Pancreas (tissue), 10 donors: Measurements from ENCODE around the gene ZSWIM8. TPM values are rescaled to one million over a fixed set of nuclear protein-coding genes. Genes with fewer than 3 reads are reported as not detected.

Experiments used
- ATAC-seq, 4 donors: fragments of 200-7000 bp; cut with Tn5 transposase; one replicate each; pipeline versions ENCODE4 v1.8.0 to v1.9.1; 2020; ENCODE audit warnings: mild to moderate bottlenecking in 4 of 4, moderate library complexity in 4 of 4
- DNase-seq, 6 donors: peaks; one replicate each; pipeline ENCODE4 v3.0.0-alpha.2; 2020
- FAIRE-seq: peaks from 2 replicates; lab custom pipeline; 2012; peaks lifted over from hg19 to GRCh38; lab: Jason Lieb, UNC
- H3K27ac ChIP-seq, 4 donors: fragments of 200-600 bp; sonication (generic); 1 replicate in 3 of 4; 2 replicates in 1 of 4; pipeline versions ENCODE4 v1.5.0 to v1.8.0; 2020
- H3K27me3 ChIP-seq, 4 donors: fragments of 200-600 bp; one replicate each; pipeline ENCODE4 v1.8.0; 2021
- H3K36me3 ChIP-seq, 3 donors: fragments of 200-600 bp; sonication (generic) in 1 of 3; one replicate each; pipeline versions ENCODE4 v1.5.0 to v1.8.0; 2020 to 2021
- H3K4me1 ChIP-seq, 3 donors: fragments of 200-600 bp; one replicate each; pipeline ENCODE4 v1.8.0; 2021
- H3K4me3 ChIP-seq, 4 donors: fragments of 200-600 bp; sonication (generic) in 2 of 4; one replicate each; pipeline versions ENCODE4 v1.5.0 to v1.8.0; 2020 to 2021
- H3K9me3 ChIP-seq, 4 donors: fragments of 200-600 bp; one replicate each; pipeline ENCODE4 v1.8.0; 2021
- WGBS, 2 donors: extraction: QIAGEN DNeasy Blood & Tissue Kit; methylation state at CpG; one replicate each; pipeline ENCODE4 v1.1.7; 2013; 5-methylcytosine and 5-hydroxymethylcytosine counted together
- intact Hi-C, 3 donors: fragments of 100-400 bp; cut with DNase I; formaldehyde crosslinking; loops; one replicate each; pipeline versions ENCODE4 v1.11.1 to v1.14.2; 2022
- polyA plus RNA-seq, 2 donors: library from polyadenylated mRNA; stranded (reverse); fragments of 200-250 nt; gene quantifications; one replicate each; pipeline ENCODE4 v1.2.3, GENCODE V29; 2013
- total RNA-seq, 6 donors: library from RNA; stranded (reverse); fragmentation: NEBNext Ultra II Directional in 4 of 6; extraction: Animal tissue kit (Norgen Biotek cat#: 25700) in 4 of 6; gene quantifications; one replicate each; pipeline versions ENCODE4 v1.2.1 to v1.2.4, GENCODE V29; 2021 to 2023
- TF ChIP-seq, protein P1 (sequence below), 4 donors: fragments of 200-600 bp; sonication (generic) in 3 of 4; IDR thresholded peaks; one replicate each; pipeline versions ENCODE4 v1.5.0 to v1.8.0; 2021; ENCODE audit warnings: antibody characterized with exemption in 4 of 4
- donor health status: healthy with polysubstance abuse.
- donor health status: DM: no; HTN: no; CAD: no; lungs with moderate emphysema.
- donor health status: DM: no; HTN: no; CAD: no.
- donor health status: control.
- donor health status: control.
- donor health status: Bipolar disorder and iron deficiency.
- donor health status: DM: yes; HTN: yes; CAD: no.
- donor health status: DM: no; HTN: no; CAD: no.
- donor health status: DM: no; HTN: no; CAD: no.
- donor health status: DM: yes; HTN: yes; CAD: no.

ZSWIM8 gene
- total and polyA plus RNA-seq, 8 donors: 20.7 to 187 (median 40.1) TPM

DNA sequence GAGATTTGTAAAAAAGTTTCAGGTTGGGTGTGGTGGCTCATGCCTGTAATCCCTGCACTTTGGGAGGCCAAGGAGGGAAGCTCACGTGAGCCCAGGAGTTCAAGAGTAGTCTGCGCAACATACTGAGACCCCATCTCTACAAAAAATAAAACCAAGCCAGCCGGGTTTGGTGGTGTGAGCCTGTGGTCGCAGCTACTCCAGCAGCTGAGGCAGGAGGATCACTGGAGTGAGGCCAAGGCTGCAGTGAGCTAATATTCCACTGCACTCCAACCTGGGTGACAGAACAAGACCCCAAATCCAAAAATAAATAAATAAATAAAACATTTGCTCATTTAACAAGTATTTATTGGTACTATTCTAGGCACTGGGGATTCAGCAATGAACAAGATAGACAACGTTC lies 5.1 kb upstream of the ZSWIM8 start:
- intact Hi-C loops: no loop called here
- DNase-seq (no peak), FAIRE-seq (no peak), ATAC-seq (no peak)
- H3K27me3 ChIP-seq: no peaks in the 10 kb centered on the region
- peaks cover 0 to 10% (median 0%) of the 10 kb centered on the region in 3 donors for H3K36me3 ChIP-seq
- no peak overlapping the region for H3K27ac ChIP-seq
- TF ChIP-seq, protein P1, sequence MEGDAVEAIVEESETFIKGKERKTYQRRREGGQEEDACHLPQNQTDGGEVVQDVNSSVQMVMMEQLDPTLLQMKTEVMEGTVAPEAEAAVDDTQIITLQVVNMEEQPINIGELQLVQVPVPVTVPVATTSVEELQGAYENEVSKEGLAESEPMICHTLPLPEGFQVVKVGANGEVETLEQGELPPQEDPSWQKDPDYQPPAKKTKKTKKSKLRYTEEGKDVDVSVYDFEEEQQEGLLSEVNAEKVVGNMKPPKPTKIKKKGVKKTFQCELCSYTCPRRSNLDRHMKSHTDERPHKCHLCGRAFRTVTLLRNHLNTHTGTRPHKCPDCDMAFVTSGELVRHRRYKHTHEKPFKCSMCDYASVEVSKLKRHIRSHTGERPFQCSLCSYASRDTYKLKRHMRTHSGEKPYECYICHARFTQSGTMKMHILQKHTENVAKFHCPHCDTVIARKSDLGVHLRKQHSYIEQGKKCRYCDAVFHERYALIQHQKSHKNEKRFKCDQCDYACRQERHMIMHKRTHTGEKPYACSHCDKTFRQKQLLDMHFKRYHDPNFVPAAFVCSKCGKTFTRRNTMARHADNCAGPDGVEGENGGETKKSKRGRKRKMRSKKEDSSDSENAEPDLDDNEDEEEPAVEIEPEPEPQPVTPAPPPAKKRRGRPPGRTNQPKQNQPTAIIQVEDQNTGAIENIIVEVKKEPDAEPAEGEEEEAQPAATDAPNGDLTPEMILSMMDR (IDR thresholded peaks at IDR 0.05): no peak
- 61 to 73% methylated on average over 5 of the region's 5 CpGs for WGBS, 2 donors
- no peaks in the 10 kb centered on the region for H3K9me3 ChIP-seq
- H3K4me1 ChIP-seq: peaks cover 6 to 27% (median 16%) of the 10 kb centered on the region in 3 donors
- no peak overlapping the region for H3K4me3 ChIP-seq

DNA sequence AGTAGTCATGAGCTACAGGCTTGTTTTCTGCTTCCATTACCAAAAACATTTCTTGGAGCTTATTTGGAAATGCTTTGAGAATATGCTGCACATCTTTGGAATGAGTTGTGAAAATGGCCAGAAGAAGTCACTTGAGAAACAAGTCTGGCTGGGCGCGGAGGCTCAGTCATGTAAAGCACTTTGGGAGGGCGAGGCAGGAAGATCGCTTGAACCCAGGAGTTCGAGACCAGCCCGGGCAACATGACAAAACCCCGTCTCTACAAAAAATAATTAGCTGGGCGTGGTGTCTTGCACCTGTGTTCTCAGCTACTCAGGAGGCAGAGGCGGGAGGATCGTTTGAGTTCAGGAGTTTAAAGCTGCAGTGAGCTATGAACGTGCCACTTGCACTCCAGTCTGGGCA lies 4.4 kb upstream of the ZSWIM8 start:
- TF ChIP-seq, protein P1 (IDR thresholded peaks at IDR 0.05): no peak
- DNase-seq (no peak), ATAC-seq (no peak), FAIRE-seq (no peak)
- no peaks in the 10 kb centered on the region for H3K9me3 ChIP-seq
- peaks cover 0 to 3% (median 0%) of the 10 kb centered on the region in 3 donors for H3K36me3 ChIP-seq
- H3K27me3 ChIP-seq: no peaks in the 10 kb centered on the region
- peak overlapping the region in 3 of 4 donors; percentile 59 to 99 (median 89) for H3K4me3 ChIP-seq
- no peak overlapping the region for H3K27ac ChIP-seq
- peaks cover 5 to 22% (median 16%) of the 10 kb centered on the region in 3 donors for H3K4me1 ChIP-seq
- intact Hi-C loops: no loop called here
- WGBS, 2 donors: 12 to 19% methylated on average over 11 of the region's 11 CpGs

DNA sequence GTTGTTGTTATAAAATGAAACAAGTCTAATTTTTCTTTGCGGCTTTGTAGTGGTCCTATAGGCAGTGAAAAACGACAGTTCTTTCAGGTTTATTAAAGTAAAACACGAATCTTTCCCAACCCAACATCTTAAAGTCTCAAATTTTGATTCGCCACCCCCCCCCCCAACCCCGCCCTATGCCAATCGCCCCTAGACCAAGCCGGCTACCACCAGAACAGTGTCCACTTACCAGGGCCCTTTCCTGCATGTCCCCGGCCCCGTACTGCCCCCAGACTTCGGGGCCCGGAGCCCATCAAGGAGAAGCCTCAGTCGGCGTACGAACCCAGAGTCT lies 3.9 kb upstream of the ZSWIM8 start:
- TF ChIP-seq, protein P1 (IDR thresholded peaks at IDR 0.05): no peak
- Histone ChIP-seq H3K27me3 (no peaks in the 10 kb centered on the region), H3K27ac (peak overlapping the region; percentile 69 to 91 (median 77)), H3K9me3 (no peaks in the 10 kb centered on the region), H3K4me1 (peaks cover 7 to 23% (median 16%) of the 10 kb centered on the region in 3 donors), H3K36me3 (no peaks in the 10 kb centered on the region), H3K4me3 (peak overlapping the region; percentile 59 to 99 (median 87))
- DNase-seq: no peak
- 0 to 1% methylated on average over 14 of the region's 14 CpGs for WGBS, 2 donors
- FAIRE-seq: no peak
- no peak for ATAC-seq
- intact Hi-C loops: no loop called here

DNA sequence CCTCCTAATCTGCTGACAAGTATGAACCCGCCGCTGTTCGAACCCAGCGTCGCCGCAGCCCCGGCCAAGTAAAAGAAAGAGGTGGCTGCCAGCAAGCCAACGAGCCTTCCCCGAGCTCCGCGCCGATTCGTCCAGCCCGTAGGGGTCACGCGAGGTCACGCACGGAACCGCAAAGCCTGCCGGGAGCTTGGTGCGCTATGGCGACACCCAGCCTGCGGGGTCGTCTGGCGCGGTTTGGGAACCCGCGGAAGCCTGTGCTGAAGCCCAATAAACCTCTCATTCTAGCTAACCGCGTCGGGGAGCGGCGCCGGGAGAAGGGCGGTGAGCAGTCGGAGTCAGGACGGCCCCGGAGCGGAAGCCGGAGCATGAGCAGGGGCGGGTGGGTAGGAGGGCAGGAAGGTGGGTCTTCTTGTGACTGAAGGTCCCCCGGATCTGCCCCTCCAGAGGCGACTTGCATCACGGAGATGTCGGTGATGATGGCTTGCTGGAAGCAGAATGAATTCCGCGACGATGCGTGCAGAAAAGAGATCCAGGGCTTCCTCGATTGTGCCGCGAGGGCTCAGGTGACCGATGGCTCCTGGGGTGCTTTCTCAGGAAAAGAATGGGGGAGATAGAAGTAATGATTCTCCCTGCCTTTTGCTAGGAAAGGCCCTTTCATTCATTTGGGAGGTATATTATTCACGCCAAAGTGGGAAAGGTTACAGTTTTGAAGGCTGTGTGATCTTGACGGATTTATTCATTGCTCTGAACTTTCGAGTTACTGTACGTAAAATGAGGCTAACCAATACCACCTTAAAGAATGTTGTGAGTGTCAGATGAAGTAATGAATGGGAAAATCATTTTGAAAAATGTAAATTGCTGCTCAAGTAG lies 3.3 kb upstream of the ZSWIM8 start, which contains the start of gene CHCHD1:
CHCHD1 (plus strand) TSS at position 170 of the 870 bp plus-strand sequence; CDS start at position 198, 28 bp downstream.
- DNase-seq (peak; percentile 86 to 97 (median 90)), FAIRE-seq (no peak), ATAC-seq (peak; percentile 72 to 86 (median 81))
- H3K4me3 ChIP-seq: peak within 1 kb of the TSS; percentile 59 to 99 (median 87)
- no peaks in the 10 kb centered on the region for H3K27me3 ChIP-seq
- no peaks in the 10 kb centered on the region for H3K9me3 ChIP-seq
- intact Hi-C loops: no loop called here
- 1% methylated on average over 57 of the region's 57 CpGs for WGBS, 2 donors
- H3K36me3 ChIP-seq: no peaks in the 10 kb centered on the region
- TF ChIP-seq, protein P1 (IDR thresholded peaks at IDR 0.05): no peak
- peaks cover 13 to 29% (median 22%) of the 10 kb centered on the region in 3 donors for H3K4me1 ChIP-seq
- H3K27ac ChIP-seq: peak within 1 kb of the TSS; percentile 69 to 91 (median 77)

DNA sequence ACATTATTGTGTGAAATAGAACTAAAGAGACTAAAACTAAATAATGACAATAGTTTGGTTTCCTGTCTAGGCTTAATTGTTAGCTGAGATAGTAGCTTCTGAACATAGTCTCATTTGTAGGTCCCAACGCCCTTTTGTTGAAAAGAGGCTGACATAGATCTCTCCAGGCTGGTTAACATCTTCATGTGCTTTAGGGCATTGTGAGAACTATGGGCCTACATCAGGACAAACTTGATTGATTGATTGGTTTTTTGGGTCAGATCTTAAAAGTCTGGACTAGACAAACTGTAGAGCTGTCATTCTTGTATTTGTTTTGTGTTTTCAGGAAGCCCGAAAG lies 2.7 kb upstream of the ZSWIM8 start:
- no peak for DNase-seq

More for the DNA sequence above, 2.7 kb upstream of the ZSWIM8 start:
- Histone ChIP-seq H3K27ac (peak overlapping the region in 2 of 4 donors; percentile 75 to 91), H3K9me3 (no peaks in the 10 kb centered on the region), H3K4me3 (peak overlapping the region in 3 of 4 donors; percentile 59 to 99 (median 89)), H3K36me3 (no peaks in the 10 kb centered on the region), H3K4me1 (peaks cover 18 to 33% (median 24%) of the 10 kb centered on the region in 3 donors), H3K27me3 (no peaks in the 10 kb centered on the region)
- FAIRE-seq (no peak), ATAC-seq (no peak)
- intact Hi-C loops: no loop called here
- TF ChIP-seq, protein P1 (IDR thresholded peaks at IDR 0.05): no peak
- WGBS, 2 donors: 21 to 31% methylated on average over 2 of the region's 2 CpGs
